Measurements from ENCODE around the gene GSN. TPM values are rescaled to one million over a fixed set of nuclear protein-coding genes. Genes with fewer than 3 reads are reported as not detected.

GSN gene
- total and polyA plus RNA-seq, 2 of the 8 experiments (the other 6 are each of a cell fraction or from before 2014, with no cell fraction given) = 52.3 to 94.5 TPM

DNA sequence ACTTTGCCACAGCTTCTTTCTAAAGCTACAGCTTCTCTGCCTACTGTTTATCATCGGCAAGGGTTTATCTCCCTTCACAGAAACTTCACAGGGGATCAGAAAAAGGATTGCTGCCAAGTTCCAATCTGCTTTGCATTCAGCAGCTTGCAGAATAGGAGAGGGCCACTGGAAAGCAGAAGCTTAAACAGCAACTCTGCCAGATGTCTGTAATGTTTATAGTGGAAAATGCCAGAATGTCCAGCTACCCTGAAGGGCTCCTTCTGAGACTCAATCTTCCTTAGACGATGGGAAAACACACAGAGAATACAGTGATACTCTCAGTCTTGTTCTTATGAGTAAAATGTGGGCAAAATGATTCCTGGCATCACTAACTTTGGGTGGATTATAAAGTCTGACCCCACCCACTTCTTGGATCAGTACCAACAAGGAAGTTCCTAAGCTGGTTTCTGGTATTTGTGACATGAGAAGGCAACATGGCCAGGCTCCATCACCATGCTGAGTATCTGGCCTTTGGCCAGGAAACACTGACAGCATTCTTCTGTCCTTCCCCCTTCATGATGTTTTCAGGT, 83.1 kb downstream of the GSN start (continued):
- TF ChIP-seq ZNF274 (IDR thresholded peaks at IDR 0.05; ENCODE audit: borderline replicate concordance, extremely low read depth, low read length) = no peak
- TF ChIP-seq CEBPB (IDR thresholded peaks at IDR 0.05; ENCODE audit: low read depth, low read length) = no peak

Data from H1 (cell line).